ENCODE data around the gene DDX39A. TPM values are rescaled to one million over a fixed set of nuclear protein-coding genes. Genes with fewer than 3 reads are reported as not detected.

The DDX39A gene
- total and polyA plus RNA-seq, 11 donors: 18.0 to 109 (median 36.1) TPM

GRCh38 chr19:14407605-14408484, 11.3 kb downstream of the DDX39A start:
- H3K4me3 ChIP-seq: no peak overlapping the region
- H3K36me3 ChIP-seq: peaks cover 2 to 100% (median 94%) of the 10 kb centered on the region in 9 donors
- no peak for ATAC-seq
- H3K27me3 ChIP-seq: no peaks in the 10 kb centered on the region
- H3K27ac ChIP-seq: no peak overlapping the region
- TF ChIP-seq CTCF (IDR thresholded peaks at IDR 0.05) (no peak), POLR2A (IDR thresholded peaks at IDR 0.05) (no peak)
- intact Hi-C loops (cut with DNase I): loop anchor here in 6 of 10 donors (5.0 to 10.0 kb wide), 4 partner anchors 46 to 263 kb away; no protein-coding TSS in a partner anchor
- H3K4me1 ChIP-seq: peaks cover 0 to 36% (median 9%) of the 10 kb centered on the region in 12 donors
- WGBS, 4 donors: 77 to 82% (median 77%) methylated on average over 16 to 20 of the region's 20 CpGs
- no peak for DNase-seq
- H3K9me3 ChIP-seq: no peaks in the 10 kb centered on the region

- H3K27me3 ChIP-seq: no peaks in the 10 kb centered on the region
- H3K4me1 ChIP-seq: peaks cover 0 to 42% (median 6%) of the 10 kb centered on the region in 12 donors
- peak overlapping the region in 7 of 12 donors; percentile 2 to 82 (median 61) for H3K27ac ChIP-seq
- WGBS, 4 donors: 91 to 93% (median 92%) methylated on average over 21 to 27 of the region's 27 CpGs
- DNase-seq: no peak
- no peaks in the 10 kb centered on the region for H3K9me3 ChIP-seq
- H3K36me3 ChIP-seq: peaks cover 2 to 100% (median 94%) of the 10 kb centered on the region in 9 donors
- intact Hi-C loops (cut with DNase I): loop anchor here in 7 of 10 donors (1.0 to 10.0 kb wide), 5 partner anchors 45 to 262 kb away; no protein-coding TSS in a partner anchor
- ATAC-seq: no peak
- no peak for TF ChIP-seq CTCF (IDR thresholded peaks at IDR 0.05)
- no peak for TF ChIP-seq POLR2A (IDR thresholded peaks at IDR 0.05)
- H3K4me3 ChIP-seq: no peak overlapping the region
Observed at GRCh38 chr19:14406645-14407401, 12.3 kb downstream of the DDX39A start.

GRCh38 chr19:14405758-14406644, 13.1 kb downstream of the DDX39A start:
- DNase-seq (peak; percentile 83 to 94 (median 87)), ATAC-seq (peak; percentile 85 to 94 (median 88))
- Histone ChIP-seq H3K27ac (peak overlapping the region in 11 of 12 donors; percentile 26 to 82 (median 61)), H3K9me3 (no peaks in the 10 kb centered on the region), H3K36me3 (peaks cover 2 to 100% (median 94%) of the 10 kb centered on the region in 9 donors), H3K4me1 (peaks cover 0 to 38% (median 6%) of the 10 kb centered on the region in 12 donors), H3K4me3 (peak overlapping the region in 9 of 12 donors; percentile 16 to 49 (median 36)), H3K27me3 (no peaks in the 10 kb centered on the region)
- intact Hi-C loops (cut with DNase I): loop anchor here in 7 of 10 donors (1.0 to 10.0 kb wide), 5 partner anchors 44 to 261 kb away; no protein-coding TSS in a partner anchor
- WGBS, 4 donors: 26 to 73% (median 40%) methylated on average over 2 to 61 of the region's 61 CpGs
- peak; percentile 91 to 98 (median 95) for TF ChIP-seq CTCF (IDR thresholded peaks at IDR 0.05)
- no peak for TF ChIP-seq POLR2A (IDR thresholded peaks at IDR 0.05)

All from heart left ventricle (tissue), 16 donors.